ENCODE data around the gene SNX8. TPM values are rescaled to one million over a fixed set of nuclear protein-coding genes. Genes with fewer than 3 reads are reported as not detected.

SNX8 gene
- total RNA-seq, 2 experiments from 2014 or later = 31.7 to 36.8 TPM

- no peak overlapping the region for H3K27ac Mint-ChIP-seq
- TF ChIP-seq CTCF (IDR thresholded peaks at IDR 0.05) = no peak
- peaks cover 23% of the 10 kb centered on the region for H3K4me1 Mint-ChIP-seq (ENCODE audit: low read depth)
- intact Hi-C loops (cut with micrococcal nuclease) = loop anchor here (2.0 kb wide), 1 partner anchor 105 kb away; no protein-coding TSS in a partner anchor
- no peaks in the 10 kb centered on the region for H3K9me3 Mint-ChIP-seq
- ATAC-seq (no peak), DNase-seq (no peak)
- POLR2A ChIA-PET = no interaction called here
- H3K36me3 Mint-ChIP-seq (ENCODE audit: low read depth) = peaks cover 17% of the 10 kb centered on the region
- no peaks in the 10 kb centered on the region for H3K27me3 Mint-ChIP-seq
- CTCF ChIA-PET = interaction anchor here (1.4 kb wide), 1 partner anchor 104 kb away, joined by 5 read pairs; no protein-coding TSS in a partner anchor
- peak overlapping the region; percentile 92 for H3K4me3 Mint-ChIP-seq
These were observed 70.8 kb downstream of the SNX8 start for GRCh38 chr7:2243458-2243857.

- peak; percentile 60 for ATAC-seq
- peak; percentile 50 for DNase-seq
- ChIA-PET POLR2A (interaction anchor here (1.0 to 3.4 kb wide), 3 partner anchors 9 to 111 kb away, joined by 4 to 30 read pairs (median 13); partner anchors contain the start of genes EIF3B and MAD1L1), CTCF (interaction anchor here (0.6 to 2.8 kb wide), 3 partner anchors 11 to 105 kb away, joined by 3 to 7 read pairs (median 5); no protein-coding TSS in a partner anchor)
- H3K36me3 Mint-ChIP-seq (ENCODE audit: low read depth) = peaks cover 24% of the 10 kb centered on the region
- peak overlapping the region; percentile 92 for H3K4me3 Mint-ChIP-seq
- peaks cover 21% of the 10 kb centered on the region for H3K4me1 Mint-ChIP-seq (ENCODE audit: low read depth)
- H3K27me3 Mint-ChIP-seq = no peaks in the 10 kb centered on the region
- H3K27ac Mint-ChIP-seq = peak overlapping the region; percentile 93
- no peak for TF ChIP-seq CTCF (IDR thresholded peaks at IDR 0.05)
- intact Hi-C loops (cut with micrococcal nuclease) = loop anchor here (2.0 kb wide), 1 partner anchor 106 kb away; no protein-coding TSS in a partner anchor
- no peaks in the 10 kb centered on the region for H3K9me3 Mint-ChIP-seq
These were observed 71.5 kb downstream of the SNX8 start for GRCh38 chr7:2242541-2243429.

GRCh38 chr7:2241580-2242540, 72.4 kb downstream of the SNX8 start, which contains the start of the genes MRM2 and NUDT1:
TSS of gene MRM2 (minus strand) at chr7:2242205. CDS start at chr7:2242169, 36 bp downstream.
TSS of gene NUDT1 (plus strand) at chr7:2242226. CDS start at chr7:2244575, 2,349 bp downstream.
- DNase-seq = peak; percentile 79
- Mint-ChIP-seq H3K9me3 (no peaks in the 10 kb centered on the region), H3K4me1 (ENCODE audit: low read depth) (peaks cover 21% of the 10 kb centered on the region), H3K27me3 (no peaks in the 10 kb centered on the region), H3K27ac (peak within 1 kb of the TSS; percentile 93), H3K4me3 (peak within 1 kb of the TSS; percentile 92), H3K36me3 (ENCODE audit: low read depth) (peaks cover 32% of the 10 kb centered on the region)
- no peak for TF ChIP-seq CTCF (IDR thresholded peaks at IDR 0.05)
- ATAC-seq = peak; percentile 86
- CTCF ChIA-PET = interaction anchor here (0.6 to 2.8 kb wide), 4 partner anchors 10 to 663 kb away, joined by 3 to 7 read pairs (median 4); no protein-coding TSS in a partner anchor
- intact Hi-C loops (cut with micrococcal nuclease) = loop anchor here (2.0 kb wide), 1 partner anchor 107 kb away; no protein-coding TSS in a partner anchor
- POLR2A ChIA-PET = interaction anchor here (1.0 to 3.4 kb wide), 5 partner anchors 10 to 112 kb away, joined by 3 to 30 read pairs (median 5); partner anchors contain the start of genes EIF3B and MAD1L1

GRCh38 chr7:2239242-2239641, 75.0 kb downstream of the SNX8 start:
- intact Hi-C loops (cut with micrococcal nuclease) = no loop called here
- CTCF ChIA-PET = interaction anchor here (0.9 to 1.3 kb wide), 2 partner anchors 30 to 109 kb away, joined by 3 to 4 read pairs; no protein-coding TSS in a partner anchor

More at GRCh38 chr7:2239242-2239641, 75.0 kb downstream of the SNX8 start:
- ATAC-seq (no peak), DNase-seq (no peak)
- no peak for TF ChIP-seq CTCF (IDR thresholded peaks at IDR 0.05)
- H3K36me3 Mint-ChIP-seq (ENCODE audit: low read depth) = peaks cover 38% of the 10 kb centered on the region
- POLR2A ChIA-PET = interaction anchor here (0.9 kb wide), 1 partner anchor 74 kb away, joined by 3 read pairs; no protein-coding TSS in a partner anchor
- no peak overlapping the region for H3K27ac Mint-ChIP-seq
- H3K27me3 Mint-ChIP-seq = no peaks in the 10 kb centered on the region
- peaks cover 21% of the 10 kb centered on the region for H3K4me1 Mint-ChIP-seq (ENCODE audit: low read depth)
- H3K4me3 Mint-ChIP-seq = no peak overlapping the region
- no peaks in the 10 kb centered on the region for H3K9me3 Mint-ChIP-seq

All from activated CD8-positive, alpha-beta T cell treated with anti-CD3 and anti-CD28 coated beads for 36 hours (primary cell).